HUES64 (cell line): ENCODE measurements around the gene SPON1.
"Not testable (repeated sequence)": the region's sequence is repeated elsewhere in the genome, so short reads cannot be mapped to it uniquely, and the experiment has no call there.

Experiments
- H3K27ac ChIP-seq: 2 replicates; pipeline ENCODE4 v1.7.0; 2013; ENCODE audit warnings: low read depth, low read length, inconsistent platforms
- H3K27me3 ChIP-seq: 2 replicates; pipeline ENCODE4 v1.6.1; 2013; ENCODE audit warnings: mild to moderate bottlenecking, low read length; ENCODE audit not compliant: insufficient read depth
- H3K36me3 ChIP-seq: 2 replicates; pipeline ENCODE4 v1.6.1; 2013; ENCODE audit warnings: mild to moderate bottlenecking, low read length; ENCODE audit not compliant: insufficient read depth
- H3K4me1 ChIP-seq: 2 replicates; pipeline ENCODE4 v1.6.1; 2013; ENCODE audit warnings: mild to moderate bottlenecking, low read length, moderate library complexity; ENCODE audit not compliant: insufficient read depth
- H3K4me3 ChIP-seq: 2 replicates; pipeline ENCODE4 v1.5.1; 2013; ENCODE audit warnings: mild to moderate bottlenecking, low read length, moderate library complexity
- H3K9ac ChIP-seq: 2 replicates; pipeline ENCODE4 v1.6.1; 2013; ENCODE audit warnings: mild to moderate bottlenecking, low read depth, low read length
- H3K9me3 ChIP-seq: 2 replicates; pipeline ENCODE4 v1.6.1; 2013; ENCODE audit warnings: low read depth, low read length; ENCODE audit not compliant: insufficient read depth
- WGBS: fragments of 150-250, 120-280 bp; methylation state at CpG from one replicate; pipeline ENCODE4 v1.1.7; 2013; ENCODE audit warnings: missing lambda C conversion rate; 5-methylcytosine and 5-hydroxymethylcytosine counted together

The SPON1 gene

DNA sequence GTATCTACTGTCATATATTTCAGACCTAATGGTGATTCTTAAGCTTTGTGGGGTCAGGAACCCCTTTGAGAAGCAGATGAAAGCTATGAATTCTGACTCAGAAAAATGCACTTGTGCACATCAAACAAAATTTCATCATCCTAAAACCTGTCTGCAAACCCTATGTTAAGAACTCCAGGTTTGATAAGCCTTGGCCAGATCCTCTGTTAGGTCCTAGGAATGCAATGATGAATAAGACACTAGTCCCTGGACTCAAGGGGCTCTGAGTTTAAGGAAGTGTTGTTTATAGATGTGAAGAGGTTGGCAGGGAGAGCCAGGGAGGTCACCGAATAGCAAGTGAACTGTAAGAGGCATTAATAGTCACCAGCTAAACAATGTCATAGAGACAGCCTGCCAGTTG lies 103.2 kb downstream of the SPON1 start:
- H3K9me3 ChIP-seq, result no peaks in the 10 kb centered on the region
- H3K4me3 ChIP-seq, result no peak overlapping the region
- 100% methylated on average over 1 of the region's 1 CpG for WGBS
- H3K27me3 ChIP-seq, result no peaks in the 10 kb centered on the region
- H3K4me1 ChIP-seq, result no peaks in the 10 kb centered on the region
- no peak overlapping the region for H3K9ac ChIP-seq
- H3K27ac ChIP-seq, result no peak overlapping the region
- H3K36me3 ChIP-seq, result no peaks in the 10 kb centered on the region

DNA sequence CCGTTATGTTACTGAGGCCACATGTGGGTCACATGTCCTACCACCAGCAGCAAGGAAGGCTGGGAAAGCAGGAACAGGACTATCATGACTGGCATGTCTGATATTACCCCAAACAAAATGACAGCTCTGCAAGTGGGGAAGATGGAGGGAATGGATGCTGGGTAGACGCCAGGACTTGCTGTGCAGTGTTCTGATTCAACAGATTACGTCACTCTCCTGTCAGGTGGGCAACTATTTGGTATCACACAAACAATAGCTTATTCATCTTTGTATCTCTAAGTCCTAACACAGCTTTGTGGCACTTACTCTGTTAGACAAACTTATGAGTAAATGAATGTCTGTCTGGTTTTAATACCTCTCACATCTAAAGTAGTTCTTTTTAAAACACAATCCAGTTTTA lies 105.2 kb downstream of the SPON1 start:
- 87% methylated on average over 3 of the region's 3 CpGs for WGBS
- H3K27me3 ChIP-seq, result no peaks in the 10 kb centered on the region
- H3K9me3 ChIP-seq, result no peaks in the 10 kb centered on the region
- H3K4me1 ChIP-seq, result no peaks in the 10 kb centered on the region
- no peak overlapping the region for H3K9ac ChIP-seq
- no peak overlapping the region for H3K4me3 ChIP-seq
- no peaks in the 10 kb centered on the region for H3K36me3 ChIP-seq
- no peak overlapping the region for H3K27ac ChIP-seq

DNA sequence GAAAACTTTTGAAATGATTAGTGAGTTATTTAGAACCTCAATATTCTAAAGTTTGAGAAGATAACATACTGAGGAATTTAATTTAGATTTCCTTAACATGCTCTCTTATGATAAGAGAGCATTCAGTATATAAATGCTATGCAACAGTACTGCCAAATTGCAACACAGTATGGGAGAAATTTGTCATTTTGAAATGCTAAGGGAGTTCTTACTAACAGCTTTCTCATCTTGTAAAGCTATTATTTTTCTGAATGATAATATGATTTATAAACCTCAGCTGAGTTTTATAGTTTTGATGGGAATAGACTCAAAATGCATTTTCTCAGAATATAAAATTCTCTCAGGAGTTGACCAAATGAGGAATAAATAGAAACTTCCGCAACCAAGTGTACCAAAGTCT lies 108.4 kb downstream of the SPON1 start:
- Histone ChIP-seq H3K27me3 (no peaks in the 10 kb centered on the region), H3K36me3 (no peaks in the 10 kb centered on the region), H3K4me1 (peaks cover 25% of the 10 kb centered on the region), H3K9me3 (no peaks in the 10 kb centered on the region), H3K4me3 (no peak overlapping the region), H3K9ac (no peak overlapping the region), H3K27ac (no peak overlapping the region)
- 100% methylated on average over 1 of the region's 1 CpG for WGBS

DNA sequence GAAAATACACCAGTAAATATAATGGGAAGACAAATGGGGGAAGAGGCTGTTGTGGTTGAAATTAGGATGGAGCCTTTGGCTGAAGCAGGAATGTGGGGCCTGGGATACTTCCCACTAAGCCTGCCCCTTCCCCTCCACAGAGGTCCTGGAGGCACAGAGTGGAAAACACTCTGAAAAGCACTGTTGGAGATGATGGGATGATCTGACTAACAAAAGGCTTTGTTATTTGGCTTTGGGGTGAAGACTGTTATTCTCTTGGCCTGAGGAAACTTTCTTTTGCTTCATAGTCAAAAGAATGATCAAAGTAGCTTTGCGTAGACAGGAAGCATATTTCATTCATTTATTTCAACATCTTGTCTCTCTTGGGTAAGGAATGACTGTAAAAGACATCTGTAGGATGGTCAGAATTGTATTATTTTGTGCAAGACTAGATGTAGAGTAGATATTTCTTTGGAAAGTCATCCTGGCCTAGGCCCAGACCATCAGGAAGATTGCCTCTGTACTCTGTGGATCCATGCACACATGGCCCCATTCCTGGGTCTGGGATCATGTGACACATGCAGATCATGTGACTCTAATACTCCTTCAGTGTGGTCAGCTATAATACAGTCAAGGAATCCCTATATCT lies 111.4 kb downstream of the SPON1 start:
- H3K9ac ChIP-seq, result no peak overlapping the region
- no peak overlapping the region for H3K4me3 ChIP-seq
- H3K36me3 ChIP-seq, result no peaks in the 10 kb centered on the region
- peak overlapping the region; percentile 72; the same call in 1 of the 2 replicates for H3K27ac ChIP-seq
- 100% methylated on average over 1 of the region's 1 CpG for WGBS
- no peaks in the 10 kb centered on the region for H3K27me3 ChIP-seq
- H3K9me3 ChIP-seq, result no peaks in the 10 kb centered on the region
- peaks cover 27% of the 10 kb centered on the region for H3K4me1 ChIP-seq

DNA sequence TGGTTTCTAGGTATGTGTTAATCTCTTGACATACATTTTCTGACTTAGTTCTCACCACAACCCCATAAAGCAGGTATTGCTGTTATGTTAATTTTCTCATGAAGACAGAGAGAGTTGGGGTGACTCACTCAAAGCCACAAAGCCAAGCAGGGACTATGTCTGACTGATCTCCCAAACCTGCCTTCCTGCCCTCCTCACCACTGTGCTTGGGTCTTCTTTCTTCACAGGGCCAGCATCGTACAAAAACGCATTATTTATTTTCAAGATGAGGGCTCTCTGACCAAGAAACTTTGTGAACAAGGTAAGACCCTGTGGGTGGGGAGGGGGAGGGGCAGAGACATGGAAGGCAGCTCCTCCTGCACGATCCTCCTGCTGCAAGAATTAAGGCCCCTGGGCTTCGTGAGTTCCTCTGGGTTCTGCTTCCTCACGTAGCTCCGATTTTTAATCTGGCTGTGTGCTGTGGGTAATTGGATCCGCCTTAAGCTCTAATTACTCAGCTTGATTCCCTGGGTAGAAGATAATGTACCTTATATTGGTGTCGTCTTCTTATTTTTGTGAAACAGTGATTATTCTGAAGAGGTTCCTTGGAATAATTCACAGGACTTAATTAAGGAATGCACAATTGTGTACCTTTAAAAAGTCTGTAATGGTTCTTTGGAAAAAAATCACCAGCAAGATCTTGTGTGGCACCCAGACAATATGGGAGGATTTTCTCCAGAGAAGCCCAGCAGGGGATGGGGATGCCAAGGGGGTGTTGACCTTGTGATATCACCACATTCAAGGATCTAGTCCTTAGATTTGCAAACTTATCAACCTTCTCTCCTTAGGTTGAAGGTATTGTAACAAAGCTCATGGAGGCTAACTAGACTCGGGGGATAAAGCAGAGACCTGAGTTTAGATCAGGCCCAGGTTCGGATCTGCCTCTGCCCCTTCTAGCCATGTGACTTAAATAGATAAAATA lies 112.9 kb downstream of the SPON1 start:
- WGBS, result 55% methylated on average over 10 of the region's 10 CpGs
- Histone ChIP-seq H3K27ac (peak overlapping the region; percentile 16; the same call in 1 of the 2 replicates), H3K4me1 (peaks cover 27% of the 10 kb centered on the region), H3K27me3 (no peaks in the 10 kb centered on the region), H3K36me3 (no peaks in the 10 kb centered on the region), H3K4me3 (no peak overlapping the region), H3K9me3 (no peaks in the 10 kb centered on the region), H3K9ac (no peak overlapping the region)

DNA sequence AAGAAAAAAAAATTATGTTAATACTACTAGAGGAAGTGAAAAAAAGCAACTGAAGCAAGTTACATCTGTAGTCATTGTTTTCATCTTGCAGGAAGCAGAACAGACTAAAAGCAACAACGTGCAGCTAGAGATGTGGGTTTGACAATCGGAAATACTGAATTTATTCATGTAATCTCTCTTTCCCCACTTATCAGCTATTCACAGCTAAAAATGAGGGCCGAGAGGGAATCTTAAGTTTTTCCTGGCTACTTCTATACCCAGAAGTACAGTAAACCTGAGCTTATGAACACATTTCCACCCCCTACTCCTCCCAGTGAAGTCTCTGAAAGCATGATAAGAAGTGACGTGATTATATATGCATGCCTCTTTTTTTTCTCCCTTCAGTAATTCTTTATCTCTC lies 116.5 kb downstream of the SPON1 start:
- Histone ChIP-seq H3K9me3 (no peaks in the 10 kb centered on the region), H3K9ac (no peak overlapping the region), H3K4me3 (no peak overlapping the region), H3K27me3 (no peaks in the 10 kb centered on the region), H3K36me3 (no peaks in the 10 kb centered on the region), H3K4me1 (peaks cover 27% of the 10 kb centered on the region), H3K27ac (no peak overlapping the region)
- WGBS, result 94% methylated on average over 4 of the region's 4 CpGs

DNA sequence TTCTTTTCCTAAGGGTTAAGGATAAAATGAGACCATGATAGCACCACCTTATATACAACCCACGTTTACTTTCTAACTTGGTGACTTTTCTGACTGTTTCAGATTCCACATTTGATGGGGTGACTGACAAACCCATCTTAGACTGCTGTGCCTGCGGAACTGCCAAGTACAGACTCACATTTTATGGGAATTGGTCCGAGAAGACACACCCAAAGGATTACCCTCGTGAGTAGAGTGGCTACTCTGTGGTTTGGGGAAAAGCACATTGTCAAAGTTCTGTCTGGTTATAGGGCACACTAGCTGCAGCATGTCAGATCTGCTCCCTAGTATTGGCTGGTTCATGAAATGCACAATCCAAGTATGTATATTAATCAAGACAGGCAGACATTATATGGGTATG lies 117.3 kb downstream of the SPON1 start:
- Histone ChIP-seq H3K4me3 (no peak overlapping the region), H3K27ac (no peak overlapping the region), H3K9me3 (no peaks in the 10 kb centered on the region), H3K4me1 (peaks cover 19% of the 10 kb centered on the region), H3K27me3 (no peaks in the 10 kb centered on the region), H3K36me3 (no peaks in the 10 kb centered on the region), H3K9ac (no peak overlapping the region)
- 93% methylated on average over 4 of the region's 4 CpGs for WGBS

DNA sequence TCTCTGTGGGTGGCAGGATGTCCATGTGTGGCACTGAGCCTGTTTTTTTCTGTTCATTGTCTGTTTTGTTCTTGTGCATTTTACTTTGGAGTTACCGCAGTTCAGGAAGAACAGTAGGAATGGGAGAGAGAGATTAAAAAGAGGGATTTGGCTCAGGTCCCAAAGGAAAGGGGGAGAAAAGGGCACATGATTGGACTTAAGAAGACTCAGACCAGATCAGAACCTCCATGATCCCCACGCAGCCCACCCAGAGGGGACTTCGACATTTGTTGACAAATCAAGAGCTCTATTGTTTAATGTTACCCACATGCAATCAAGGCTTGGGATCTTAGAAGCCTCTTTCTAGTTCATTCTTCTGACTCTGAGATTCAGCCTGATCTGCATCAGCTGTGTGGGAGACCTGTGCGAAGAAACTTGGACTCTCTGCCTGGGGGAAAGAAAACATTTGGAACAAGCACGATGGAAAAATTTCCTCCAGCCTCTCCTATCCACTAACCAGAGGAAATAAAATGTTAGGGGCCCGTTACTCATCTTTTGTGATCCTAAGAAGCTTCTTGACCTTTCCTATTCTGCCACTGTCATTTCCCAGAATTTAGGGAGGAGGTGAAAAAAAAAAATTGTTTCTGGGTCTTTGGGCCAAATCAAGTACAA lies 119.2 kb downstream of the SPON1 start:
- WGBS, result 93% methylated on average over 6 of the region's 6 CpGs
- no peaks in the 10 kb centered on the region for H3K36me3 ChIP-seq
- peaks cover 7% of the 10 kb centered on the region; the same call in 1 of the 2 replicates for H3K4me1 ChIP-seq
- H3K27ac ChIP-seq, result no peak overlapping the region
- H3K27me3 ChIP-seq, result no peaks in the 10 kb centered on the region
- H3K9ac ChIP-seq, result no peak overlapping the region
- no peak overlapping the region for H3K4me3 ChIP-seq
- no peaks in the 10 kb centered on the region for H3K9me3 ChIP-seq

DNA sequence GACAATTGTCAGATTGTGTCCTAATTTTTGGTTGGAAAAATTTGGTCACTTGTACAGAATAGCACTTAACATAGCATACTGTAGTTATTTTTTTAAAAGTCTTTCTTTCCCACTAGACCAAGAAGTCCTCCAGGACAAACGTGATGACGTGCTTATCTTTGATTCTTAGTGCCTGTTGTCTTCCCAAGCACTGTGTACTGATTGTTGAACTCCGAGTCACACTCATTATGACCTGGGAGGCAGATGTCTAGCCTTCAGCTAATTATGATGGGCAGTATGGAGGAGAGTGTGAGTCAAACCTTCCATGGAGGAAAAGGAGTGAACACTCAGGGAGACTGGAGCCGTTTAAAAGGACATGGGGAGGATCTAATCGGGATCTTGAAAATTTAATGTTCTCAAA lies 119.8 kb downstream of the SPON1 start:
- Histone ChIP-seq H3K27me3 (no peaks in the 10 kb centered on the region), H3K4me1 (peaks cover 7% of the 10 kb centered on the region; the same call in 1 of the 2 replicates), H3K9me3 (no peaks in the 10 kb centered on the region), H3K9ac (no peak overlapping the region), H3K27ac (no peak overlapping the region), H3K36me3 (no peaks in the 10 kb centered on the region), H3K4me3 (no peak overlapping the region)
- WGBS, result 72% methylated on average over 5 of the region's 5 CpGs

DNA sequence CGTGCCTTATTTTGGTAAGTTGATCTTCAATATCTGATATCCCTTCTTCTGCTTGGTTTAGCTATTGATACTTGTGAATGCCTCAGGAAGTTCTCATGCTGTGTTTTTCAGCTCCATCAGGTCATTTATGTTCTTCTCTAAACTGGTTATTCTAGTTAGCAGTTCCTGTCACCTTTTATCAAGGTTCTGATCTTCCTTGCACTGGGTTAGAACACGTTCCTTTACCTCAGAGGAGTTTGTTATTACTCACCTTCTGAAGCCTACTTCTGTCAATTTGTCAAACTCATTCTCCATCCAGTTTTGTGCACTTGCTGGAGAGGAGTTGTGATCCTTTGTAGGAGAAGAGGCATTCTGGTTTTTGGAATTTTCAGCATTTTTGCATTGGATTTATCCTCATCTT lies 126.3 kb downstream of the SPON1 start:
- not testable (repeated sequence) for H3K9me3 ChIP-seq, H3K9ac ChIP-seq, H3K27ac ChIP-seq, H3K4me1 ChIP-seq, H3K36me3 ChIP-seq, H3K4me3 ChIP-seq, H3K27me3 ChIP-seq
- 92% methylated on average over 1 of the region's 2 CpGs for WGBS
